Measurements from ENCODE around the gene ELOVL5.

DNA sequence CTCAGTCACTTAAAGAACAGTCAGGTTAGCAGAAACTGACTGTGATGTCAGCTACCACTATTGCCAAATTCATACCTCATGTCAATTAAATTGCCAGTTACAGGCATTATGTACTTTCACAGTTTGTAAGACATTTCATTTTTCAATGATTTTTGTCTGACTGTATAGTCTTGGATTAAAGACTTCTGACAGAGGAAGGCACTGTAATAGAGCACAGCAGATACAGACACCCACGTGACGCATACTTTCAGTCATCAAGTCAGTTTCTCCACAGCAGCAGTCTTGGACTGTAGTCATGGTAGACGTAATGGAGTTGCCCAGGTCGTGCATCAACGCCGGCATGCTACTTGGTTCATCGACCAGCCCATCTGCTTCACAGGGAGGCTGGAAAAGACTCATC lies 29.5 kb upstream of the ELOVL5 start:
- no peak for TF ChIP-seq GABPA (IDR thresholded peaks at IDR 0.05; ENCODE audit: low read depth)
- TF ChIP-seq GATA2 (CRISPR knock-in tag; IDR thresholded peaks at IDR 0.05): no peak
- TF ChIP-seq, protein P1, sequence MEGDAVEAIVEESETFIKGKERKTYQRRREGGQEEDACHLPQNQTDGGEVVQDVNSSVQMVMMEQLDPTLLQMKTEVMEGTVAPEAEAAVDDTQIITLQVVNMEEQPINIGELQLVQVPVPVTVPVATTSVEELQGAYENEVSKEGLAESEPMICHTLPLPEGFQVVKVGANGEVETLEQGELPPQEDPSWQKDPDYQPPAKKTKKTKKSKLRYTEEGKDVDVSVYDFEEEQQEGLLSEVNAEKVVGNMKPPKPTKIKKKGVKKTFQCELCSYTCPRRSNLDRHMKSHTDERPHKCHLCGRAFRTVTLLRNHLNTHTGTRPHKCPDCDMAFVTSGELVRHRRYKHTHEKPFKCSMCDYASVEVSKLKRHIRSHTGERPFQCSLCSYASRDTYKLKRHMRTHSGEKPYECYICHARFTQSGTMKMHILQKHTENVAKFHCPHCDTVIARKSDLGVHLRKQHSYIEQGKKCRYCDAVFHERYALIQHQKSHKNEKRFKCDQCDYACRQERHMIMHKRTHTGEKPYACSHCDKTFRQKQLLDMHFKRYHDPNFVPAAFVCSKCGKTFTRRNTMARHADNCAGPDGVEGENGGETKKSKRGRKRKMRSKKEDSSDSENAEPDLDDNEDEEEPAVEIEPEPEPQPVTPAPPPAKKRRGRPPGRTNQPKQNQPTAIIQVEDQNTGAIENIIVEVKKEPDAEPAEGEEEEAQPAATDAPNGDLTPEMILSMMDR (IDR thresholded peaks at IDR 0.05): no peak

Measured in SK-N-SH (cell line).